Keratinocyte (primary cell): ENCODE data around the gene LRRC51.

Source experiments
- EZH2 ChIP-seq: IDR thresholded peaks from one replicate; pipeline ENCODE4 v1.6.1; 2012; ENCODE audit warnings: inconsistent platforms, mild to moderate bottlenecking, low read length, moderate library complexity
- TF ChIP-seq, protein P1 (sequence below), 3 experiments: IDR thresholded peaks in 1 of 3; conservative IDR thresholded peaks in 1 of 3; optimal IDR thresholded peaks in 1 of 3; 2 replicates in 2 of 3; 3 replicates in 1 of 3; pipeline versions ENCODE3 to v1.5.1; 2011; ENCODE audit warnings: low read length in 3 of 3, mild to moderate bottlenecking in 3 of 3, moderate library complexity in 2 of 3, control low read depth in 1 of 3, inconsistent platforms in 1 of 3; ENCODE audit not compliant: insufficient read depth in 2 of 3; ENCODE audit errors: extremely low read depth in 1 of 3

GRCh38 chr11:72066855-72067254 is 13.8 kb upstream of the LRRC51 start:
- TF ChIP-seq, protein P1, sequence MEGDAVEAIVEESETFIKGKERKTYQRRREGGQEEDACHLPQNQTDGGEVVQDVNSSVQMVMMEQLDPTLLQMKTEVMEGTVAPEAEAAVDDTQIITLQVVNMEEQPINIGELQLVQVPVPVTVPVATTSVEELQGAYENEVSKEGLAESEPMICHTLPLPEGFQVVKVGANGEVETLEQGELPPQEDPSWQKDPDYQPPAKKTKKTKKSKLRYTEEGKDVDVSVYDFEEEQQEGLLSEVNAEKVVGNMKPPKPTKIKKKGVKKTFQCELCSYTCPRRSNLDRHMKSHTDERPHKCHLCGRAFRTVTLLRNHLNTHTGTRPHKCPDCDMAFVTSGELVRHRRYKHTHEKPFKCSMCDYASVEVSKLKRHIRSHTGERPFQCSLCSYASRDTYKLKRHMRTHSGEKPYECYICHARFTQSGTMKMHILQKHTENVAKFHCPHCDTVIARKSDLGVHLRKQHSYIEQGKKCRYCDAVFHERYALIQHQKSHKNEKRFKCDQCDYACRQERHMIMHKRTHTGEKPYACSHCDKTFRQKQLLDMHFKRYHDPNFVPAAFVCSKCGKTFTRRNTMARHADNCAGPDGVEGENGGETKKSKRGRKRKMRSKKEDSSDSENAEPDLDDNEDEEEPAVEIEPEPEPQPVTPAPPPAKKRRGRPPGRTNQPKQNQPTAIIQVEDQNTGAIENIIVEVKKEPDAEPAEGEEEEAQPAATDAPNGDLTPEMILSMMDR (optimal IDR thresholded peaks at IDR 0.05 in 1 of 3, IDR thresholded peaks at IDR 0.05 in 1 of 3, conservative IDR thresholded peaks at IDR 0.05 in 1 of 3; ENCODE audit: extremely low read depth in 1 of 3, insufficient read depth in 2 of 3, low read length in 3 of 3), result no peak
- no peak for TF ChIP-seq EZH2
